DLD1 (cell line): ENCODE results near the gene ARG2.
"Not testable (repeated sequence)": the region's sequence is repeated elsewhere in the genome, so short reads cannot be mapped to it uniquely, and the experiment has no call there.

Source experiments
- in situ Hi-C: cut with HindIII; loops from 2 replicates; pipeline ENCODE4 v1.10.0; 2017; ENCODE audit warnings: low sequenced_read_pairs

The ARG2 gene

DNA sequence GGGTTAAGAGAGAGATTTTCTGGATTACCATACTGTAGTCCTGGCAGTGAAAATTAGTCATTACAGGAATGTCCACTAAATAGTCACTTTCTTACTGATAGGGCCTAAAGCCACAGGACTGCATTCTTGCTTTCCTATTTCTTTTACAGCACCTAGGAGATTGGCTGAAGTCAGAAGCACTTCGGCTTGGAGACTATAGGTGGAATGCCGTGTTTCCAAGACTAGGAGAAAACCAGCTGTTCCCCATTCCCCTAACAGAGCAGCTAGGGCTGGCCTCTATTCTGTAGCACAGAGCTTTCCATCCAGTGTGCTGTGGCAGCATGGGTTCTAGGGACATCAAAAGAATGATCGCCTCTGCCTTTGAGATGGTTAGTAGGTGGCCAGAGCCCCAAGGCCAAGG is 34.7 kb upstream of the ARG2 start:
- in situ Hi-C loops = no loop called here

DNA sequence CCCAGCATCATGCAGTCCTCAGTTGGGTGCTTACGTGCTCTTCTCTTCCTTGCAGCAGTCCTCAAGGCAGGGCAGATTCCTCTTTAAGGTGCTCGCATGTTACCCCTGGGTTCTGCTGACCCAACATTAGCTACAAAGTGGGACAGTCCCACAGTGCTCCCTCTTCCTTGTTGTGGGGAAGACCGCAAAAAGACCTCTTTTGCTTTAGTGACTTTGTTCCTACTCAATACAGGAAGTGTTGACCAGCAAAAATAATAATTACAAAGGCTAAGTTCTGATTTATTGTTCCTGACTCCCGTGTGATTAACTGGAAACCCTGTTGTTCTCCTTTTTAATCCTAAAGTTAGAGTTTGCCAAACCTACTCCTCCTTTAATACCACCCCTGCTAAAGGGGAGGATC is 33.4 kb upstream of the ARG2 start:
- in situ Hi-C loops = no loop called here

- in situ Hi-C loops = no loop called here
Observed at GRCh38 chr14:67589204-67589770, 30.4 kb upstream of the ARG2 start.

DNA sequence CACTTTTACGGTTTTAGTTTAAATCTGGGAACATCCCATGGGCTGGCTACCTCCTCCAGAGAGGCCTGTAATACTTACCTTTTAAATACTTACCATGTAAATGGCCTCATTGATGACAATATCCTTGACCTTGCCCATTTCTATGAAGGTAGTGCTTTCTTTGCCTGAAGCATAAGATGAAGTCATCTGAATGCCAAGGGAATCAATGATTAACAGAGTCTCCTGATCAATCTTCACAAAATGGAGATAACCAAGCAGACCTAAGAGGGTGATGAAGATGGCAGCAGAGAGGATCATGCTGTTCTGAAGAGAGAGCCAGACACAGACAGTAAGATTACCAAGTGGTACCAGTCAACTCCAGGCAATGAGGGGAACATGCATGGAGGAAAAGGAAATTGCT is 26.1 kb upstream of the ARG2 start:
- in situ Hi-C loops = not testable (repeated sequence)

DNA sequence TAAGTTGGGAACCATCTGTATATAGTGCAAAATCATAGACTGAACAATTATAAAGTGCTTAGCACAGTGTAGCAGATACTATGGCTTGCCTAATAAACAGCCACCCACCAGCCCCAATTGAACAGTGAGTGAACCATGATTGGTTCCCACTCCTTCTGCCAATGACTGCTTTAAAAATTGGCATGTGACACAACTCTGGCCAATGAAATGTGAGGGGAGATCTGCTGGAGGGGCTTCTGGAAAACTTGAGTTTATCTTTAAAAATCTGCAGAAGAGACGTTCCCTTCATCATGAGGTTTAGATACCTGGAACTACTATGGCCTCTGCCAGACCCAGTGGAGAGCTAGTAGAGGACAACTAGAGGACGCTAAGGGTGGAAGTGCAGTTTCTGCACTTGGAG is 24.3 kb upstream of the ARG2 start:
- in situ Hi-C loops = no loop called here

- in situ Hi-C loops = loop anchor here (25.0 kb wide), 1 partner anchor 163 kb away; no protein-coding TSS in a partner anchor
Observed at GRCh38 chr14:67599698-67600561, 19.8 kb upstream of the ARG2 start, which contains the start of gene PIGH. PIGH (minus strand) TSS chr14:67600268; CDS start chr14:67600203, 65 bp downstream.

GRCh38 chr14:67600562-67600974 is 19.2 kb upstream of the ARG2 start:
- in situ Hi-C loops = loop anchor here (25.0 kb wide), 1 partner anchor 163 kb away; no protein-coding TSS in a partner anchor

- in situ Hi-C loops = loop anchor here (25.0 kb wide), 1 partner anchor 165 kb away; no protein-coding TSS in a partner anchor
Observed at GRCh38 chr14:67602076-67602475, 17.6 kb upstream of the ARG2 start.

DNA sequence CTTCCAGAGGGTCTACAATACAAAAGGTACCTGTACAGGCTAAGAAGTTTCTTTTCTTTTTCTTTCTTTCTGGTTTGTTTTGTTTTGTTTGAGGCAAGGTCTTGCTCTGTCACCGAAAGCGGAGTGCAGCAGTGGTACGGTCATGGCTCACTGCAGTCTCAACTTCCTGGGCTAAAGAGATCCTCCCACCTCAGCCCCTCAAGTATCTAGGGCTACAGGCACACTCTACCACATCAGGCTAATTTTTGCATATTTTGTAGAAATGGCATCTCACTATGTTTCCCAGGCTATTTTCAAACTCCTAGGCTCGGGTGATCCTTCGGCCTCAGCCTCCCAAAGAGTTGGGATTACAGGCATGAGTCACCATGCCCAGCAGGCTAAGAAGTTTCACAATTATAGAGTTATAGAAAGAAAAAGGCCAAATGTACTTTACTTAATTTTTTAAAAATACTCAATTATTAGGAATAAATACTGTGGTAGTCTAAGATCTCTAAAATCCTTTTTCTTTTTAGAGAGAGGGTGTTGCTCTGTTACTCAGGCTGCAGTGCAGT is 16.6 kb upstream of the ARG2 start:
- in situ Hi-C loops = loop anchor here (25.0 kb wide), 1 partner anchor 166 kb away; no protein-coding TSS in a partner anchor

- in situ Hi-C loops = loop anchor here (25.0 kb wide), 1 partner anchor 170 kb away; no protein-coding TSS in a partner anchor
Observed at GRCh38 chr14:67607646-67608045, 12.1 kb upstream of the ARG2 start.

DNA sequence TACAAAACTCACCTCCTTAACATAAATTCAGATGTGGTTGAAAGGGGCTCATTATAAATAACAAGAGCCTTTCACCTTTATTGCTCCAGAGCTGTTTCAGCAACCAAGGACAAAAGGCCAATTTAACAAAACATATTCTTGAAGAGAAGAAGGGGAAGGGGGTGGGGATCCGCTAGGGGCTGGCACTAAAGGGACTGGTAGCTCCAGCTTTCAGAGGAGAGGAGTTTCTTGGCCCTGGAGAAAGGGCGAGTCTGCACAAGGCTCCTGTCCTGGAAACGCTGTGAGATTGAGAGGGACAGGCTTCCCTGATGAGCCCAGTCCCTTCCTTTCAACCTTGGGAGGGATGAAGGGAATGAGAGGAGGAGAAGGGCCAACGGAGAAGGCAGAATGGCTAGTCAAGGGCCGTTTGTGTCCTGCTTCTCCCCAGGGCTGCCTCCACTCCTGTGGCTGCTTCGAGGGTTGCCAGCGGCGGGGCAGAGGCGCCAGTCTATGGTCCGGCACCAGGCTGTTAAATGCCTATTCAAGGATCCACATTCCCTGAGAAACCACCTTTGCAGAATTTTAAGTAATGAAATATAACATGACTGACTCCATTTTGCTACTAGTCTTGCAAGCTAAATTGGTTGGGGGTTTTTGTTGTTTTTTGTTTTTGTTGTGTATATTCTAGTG is 9.9 kb upstream of the ARG2 start:
- in situ Hi-C loops = loop anchor here (25.0 kb wide), 1 partner anchor 172 kb away; no protein-coding TSS in a partner anchor

GRCh38 chr14:67610491-67610890 is 9.2 kb upstream of the ARG2 start:
- in situ Hi-C loops = loop anchor here (25.0 kb wide), 1 partner anchor 173 kb away; no protein-coding TSS in a partner anchor

DNA sequence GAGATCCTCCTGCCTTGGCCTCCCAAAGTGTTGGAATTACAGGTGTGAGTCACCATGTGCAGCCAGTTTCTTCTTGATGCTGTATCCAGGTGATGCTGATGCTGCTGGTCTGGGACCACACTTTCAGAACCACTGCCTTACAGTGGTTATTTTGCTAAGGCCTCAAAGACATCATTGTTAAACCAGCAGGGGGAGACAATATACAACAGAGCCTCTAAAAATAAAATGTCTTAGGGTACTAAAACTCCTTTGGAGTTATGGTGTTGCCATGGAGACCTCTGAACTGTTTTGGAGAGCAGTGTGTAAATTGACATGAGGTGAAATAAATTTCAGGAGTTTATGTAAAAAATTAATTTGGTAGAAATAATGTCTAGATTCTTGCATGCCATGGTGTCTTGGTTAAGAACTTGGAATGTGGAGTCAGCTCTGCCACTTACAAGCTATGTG is 1.1 kb upstream of the ARG2 start:
- in situ Hi-C loops = loop anchor here (25.0 kb wide), 1 partner anchor 181 kb away; no protein-coding TSS in a partner anchor

DNA sequence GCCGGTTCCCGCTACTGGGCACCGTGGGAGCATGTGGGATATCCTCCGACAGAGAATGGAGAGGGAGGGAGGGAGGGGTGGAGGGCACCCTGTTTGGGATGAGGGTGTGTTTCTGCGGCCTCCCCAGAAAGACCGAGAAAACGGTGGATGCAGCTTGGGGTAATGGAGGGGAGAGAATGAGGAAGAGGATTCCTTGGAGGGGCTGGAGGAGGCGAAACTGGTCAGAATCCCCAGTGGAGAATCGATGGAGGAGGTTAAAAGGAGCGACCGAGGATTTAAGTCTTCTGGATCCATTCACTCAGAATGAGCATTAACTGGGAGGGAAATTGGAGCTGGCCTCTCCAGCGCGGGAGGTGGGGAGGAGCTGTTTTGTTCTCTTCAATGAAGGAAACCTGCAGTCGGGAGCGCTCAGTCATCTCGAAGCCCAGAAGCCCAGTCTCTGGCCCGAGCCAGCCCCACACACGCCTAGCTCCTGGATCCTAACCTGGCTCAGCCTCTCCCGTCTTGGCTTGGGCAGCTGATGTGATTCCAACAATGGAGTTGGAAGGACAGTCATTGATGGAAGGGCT is 581 bp downstream of the ARG2 start:
- in situ Hi-C loops = loop anchor here (25.0 kb wide), 1 partner anchor 183 kb away; no protein-coding TSS in a partner anchor

DNA sequence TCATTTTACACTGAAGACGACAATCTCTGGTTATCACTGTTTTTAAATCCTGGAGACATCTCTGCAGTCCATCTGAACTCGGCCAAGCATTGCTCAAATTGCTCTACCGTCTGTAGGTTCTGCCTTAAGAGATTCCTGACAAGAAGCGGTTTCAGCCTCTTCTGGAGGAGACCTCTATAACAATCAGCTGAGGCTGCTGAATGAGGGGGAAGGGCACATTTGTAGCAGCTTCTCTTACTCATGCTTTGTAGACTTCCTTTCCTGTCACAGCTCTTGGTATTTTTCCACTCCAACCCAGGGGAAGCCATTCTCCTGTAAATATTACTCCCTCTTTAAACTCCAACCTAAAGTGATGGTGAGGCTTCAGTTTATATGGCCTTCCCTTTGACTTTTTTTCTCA is 3.0 kb downstream of the ARG2 start:
- in situ Hi-C loops = loop anchor here (25.0 kb wide), 1 partner anchor 185 kb away; no protein-coding TSS in a partner anchor

DNA sequence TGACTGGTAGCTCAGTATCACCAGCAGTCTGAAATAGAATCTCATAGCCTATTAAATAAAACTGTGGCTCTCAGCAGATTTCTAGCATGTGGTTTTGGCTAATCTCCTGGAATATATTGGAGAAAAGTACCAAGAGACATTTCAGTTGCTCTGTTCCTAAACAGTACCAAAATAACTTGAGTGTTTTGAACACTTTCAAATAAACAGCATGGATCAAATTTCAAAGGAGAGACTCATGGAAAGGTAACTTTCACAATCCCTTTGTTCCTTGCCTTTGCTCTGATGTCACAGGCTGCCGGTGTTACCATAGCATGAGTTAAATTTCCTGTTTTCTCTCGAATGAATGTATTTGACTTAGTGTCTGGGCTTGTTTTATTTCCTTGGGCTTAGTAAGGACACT is 3.4 kb downstream of the ARG2 start:
- in situ Hi-C loops = loop anchor here (25.0 kb wide), 1 partner anchor 186 kb away; no protein-coding TSS in a partner anchor

- in situ Hi-C loops = not testable (repeated sequence)
Observed at GRCh38 chr14:67626131-67626530, 6.4 kb downstream of the ARG2 start.

DNA sequence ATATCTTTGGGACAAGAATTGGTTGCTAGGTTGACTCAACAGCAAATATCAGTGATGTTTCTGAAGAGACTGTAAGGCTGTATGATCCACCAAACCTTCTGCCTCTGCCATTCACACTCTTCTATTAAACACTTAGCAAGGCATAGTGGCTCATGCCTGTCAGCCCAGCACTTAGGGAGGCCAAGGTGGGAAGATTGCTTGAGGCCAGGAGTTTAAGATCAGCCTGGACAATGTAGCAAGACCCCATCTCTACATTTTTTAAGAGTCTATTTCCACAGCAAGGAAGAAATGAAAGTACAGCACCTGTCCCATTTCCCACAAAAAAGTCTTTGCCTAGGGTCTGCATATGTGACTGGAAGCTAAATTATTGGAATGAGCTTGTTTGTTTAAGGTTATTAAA is 7.8 kb downstream of the ARG2 start:
- in situ Hi-C loops = no loop called here

- in situ Hi-C loops = no loop called here
Observed at GRCh38 chr14:67630186-67630585, 10.5 kb downstream of the ARG2 start.

DNA sequence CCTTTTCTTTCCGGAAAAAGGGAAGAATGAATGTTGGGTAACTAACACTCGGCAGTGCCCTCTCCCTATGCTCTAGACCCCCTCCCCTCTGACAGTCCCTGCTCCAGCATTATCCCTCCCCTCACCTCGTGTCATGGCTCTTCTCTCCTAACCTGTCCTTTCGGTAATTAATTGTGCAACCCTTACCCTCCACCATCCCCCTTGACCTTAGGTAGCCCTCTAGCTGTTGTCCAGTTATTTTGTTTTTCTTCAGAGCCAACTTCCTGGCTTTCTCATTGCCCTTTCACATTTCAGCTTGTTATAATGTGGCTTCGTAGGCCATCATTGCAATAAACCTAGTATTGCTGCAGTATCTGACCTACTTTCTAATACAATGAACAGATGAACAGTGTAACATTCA is 11.2 kb downstream of the ARG2 start:
- in situ Hi-C loops = no loop called here
